ENCODE results near the gene VDAC1. TPM values are rescaled to one million over a fixed set of nuclear protein-coding genes. Genes with fewer than 3 reads are reported as not detected.

The VDAC1 gene
- total RNA-seq, 1 donor from 2014 or later = 125 TPM

GRCh38 chr5:133945568-133945967 lies 59.2 kb downstream of the VDAC1 start:
- no peaks in the 10 kb centered on the region for H3K4me1 ChIP-seq
- ATAC-seq (no peak), DNase-seq (no peak)
- no peak overlapping the region for H3K27ac ChIP-seq
- no peak overlapping the region for H3K4me3 ChIP-seq
- TF ChIP-seq CTCF (IDR thresholded peaks at IDR 0.05) = no peak
- intact Hi-C loops (cut with DNase I) = no loop called here
- no peaks in the 10 kb centered on the region for H3K9me3 ChIP-seq
- no peaks in the 10 kb centered on the region for H3K27me3 ChIP-seq (ENCODE audit: low read depth)
- no peaks in the 10 kb centered on the region for H3K36me3 ChIP-seq

- peak; percentile 67 for TF ChIP-seq CTCF (IDR thresholded peaks at IDR 0.05)
- intact Hi-C loops (cut with DNase I) = no loop called here
- H3K4me3 ChIP-seq = no peak overlapping the region
- H3K4me1 ChIP-seq = no peaks in the 10 kb centered on the region
- no peak overlapping the region for H3K27ac ChIP-seq
- no peaks in the 10 kb centered on the region for H3K27me3 ChIP-seq (ENCODE audit: low read depth)
- no peaks in the 10 kb centered on the region for H3K36me3 ChIP-seq
- DNase-seq = no peak
- H3K9me3 ChIP-seq = no peaks in the 10 kb centered on the region
- peak; percentile 66 to 73 for ATAC-seq
Measured at GRCh38 chr5:133944263-133945185, 60.3 kb downstream of the VDAC1 start.

GRCh38 chr5:133943475-133943817 lies 61.3 kb downstream of the VDAC1 start:
- Histone ChIP-seq H3K4me1 (no peaks in the 10 kb centered on the region), H3K36me3 (no peaks in the 10 kb centered on the region), H3K9me3 (no peaks in the 10 kb centered on the region), H3K27me3 (ENCODE audit: low read depth) (no peaks in the 10 kb centered on the region), H3K4me3 (no peak overlapping the region), H3K27ac (no peak overlapping the region)
- no peak for TF ChIP-seq CTCF (IDR thresholded peaks at IDR 0.05)
- intact Hi-C loops (cut with DNase I) = no loop called here
- ATAC-seq (no peak), DNase-seq (no peak)

- Histone ChIP-seq H3K27ac (no peak overlapping the region), H3K4me1 (no peaks in the 10 kb centered on the region), H3K4me3 (no peak overlapping the region), H3K36me3 (no peaks in the 10 kb centered on the region), H3K27me3 (ENCODE audit: low read depth) (no peaks in the 10 kb centered on the region), H3K9me3 (no peaks in the 10 kb centered on the region)
- no peak for TF ChIP-seq CTCF (IDR thresholded peaks at IDR 0.05)
- ATAC-seq = peak; percentile 47 to 51
- intact Hi-C loops (cut with DNase I) = no loop called here
- no peak for DNase-seq
Measured at GRCh38 chr5:133942614-133943474, 61.9 kb downstream of the VDAC1 start.

GRCh38 chr5:133941456-133942196 lies 63.1 kb downstream of the VDAC1 start:
- H3K36me3 ChIP-seq = no peaks in the 10 kb centered on the region
- TF ChIP-seq CTCF (IDR thresholded peaks at IDR 0.05) = no peak
- H3K27ac ChIP-seq = no peak overlapping the region
- H3K4me3 ChIP-seq = no peak overlapping the region
- H3K9me3 ChIP-seq = no peaks in the 10 kb centered on the region
- no peaks in the 10 kb centered on the region for H3K27me3 ChIP-seq (ENCODE audit: low read depth)
- H3K4me1 ChIP-seq = no peaks in the 10 kb centered on the region
- intact Hi-C loops (cut with DNase I) = no loop called here
- DNase-seq (no peak), ATAC-seq (no peak)
